MM.1S (cell line): ENCODE data around the gene GZF1.

Source experiments
- DNase-seq: peaks from one replicate; pipeline ENCODE4 v3.0.0-alpha.2; 2015
- H2AFZ ChIP-seq: fragments of 300-600 bp; sonication (generic); 2 replicates; pipeline ENCODE4 v1.6.0; 2016; ENCODE audit warnings: antibody characterized with exemption, low read length
- H3F3A ChIP-seq: fragments of 300-600 bp; sonication (generic); 2 replicates; pipeline ENCODE4 v1.6.1; 2016; ENCODE audit warnings: mild to moderate bottlenecking, antibody characterized with exemption, low read length, moderate library complexity, mixed read lengths; ENCODE audit not compliant: insufficient read depth
- H3K27ac ChIP-seq: fragments of 300-600 bp; sonication (generic); 2 replicates; pipeline ENCODE4 v1.5.1; 2016; ENCODE audit warnings: mild to moderate bottlenecking, low read length
- H3K27me3 ChIP-seq: fragments of 300-600 bp; sonication (generic); replicated peaks from 2 replicates; pipeline ENCODE4 v1.6.0; 2016; ENCODE audit warnings: low read length; ENCODE audit not compliant: insufficient read depth
- H3K36me3 ChIP-seq: fragments of 300-600 bp; sonication (generic); replicated peaks from 2 replicates; pipeline ENCODE4 v1.6.1; 2016; ENCODE audit warnings: mild to moderate bottlenecking, low read length, mixed read lengths; ENCODE audit not compliant: insufficient read depth
- H3K4me1 ChIP-seq: fragments of 300-600 bp; sonication (generic); 2 replicates; pipeline ENCODE4 v1.6.1; 2016; ENCODE audit warnings: low read length, mixed read lengths
- H3K4me2 ChIP-seq: fragments of 300-600 bp; sonication (generic); 2 replicates; pipeline ENCODE4 v1.6.0; 2016; ENCODE audit warnings: low read depth, low read length
- H3K4me3 ChIP-seq: fragments of 300-600 bp; sonication (generic); 2 replicates; pipeline ENCODE4 v1.5.1; 2016; ENCODE audit warnings: low read length, mixed read lengths
- H3K79me2 ChIP-seq: fragments of 300-600 bp; sonication (generic); 2 replicates; pipeline ENCODE4 v1.6.1; 2016; ENCODE audit warnings: mixed run types, low read length, mixed read lengths
- H3K9ac ChIP-seq: fragments of 300-600 bp; sonication (generic); 2 replicates; pipeline ENCODE4 v1.6.1; 2016; ENCODE audit warnings: low read length, mixed read lengths
- H3K9me2 ChIP-seq: fragments of 300-600 bp; sonication (generic); replicated peaks from 2 replicates; pipeline ENCODE4 v1.6.1; 2016; ENCODE audit warnings: mild to moderate bottlenecking, low read length, mixed read lengths; ENCODE audit not compliant: insufficient read depth
- H3K9me3 ChIP-seq: fragments of 300-600 bp; sonication (generic); replicated peaks from 2 replicates; pipeline ENCODE4 v1.6.1; 2016; ENCODE audit warnings: mild to moderate bottlenecking, low read length, mixed read lengths; ENCODE audit not compliant: insufficient read depth
- H4K20me1 ChIP-seq: fragments of 300-600 bp; sonication (generic); 2 replicates; pipeline ENCODE4 v1.6.1; 2016; ENCODE audit warnings: mild to moderate bottlenecking, low read length, moderate library complexity, mixed read lengths; ENCODE audit not compliant: insufficient read depth
- EZH2 ChIP-seq: fragments of 300-600 bp; sonication (generic); optimal IDR thresholded peaks from 2 replicates; pipeline ENCODE3; 2017; ENCODE audit warnings: low read depth, mild to moderate bottlenecking, antibody characterized with exemption, low read length, mixed read lengths
- EZH2phosphoT487 ChIP-seq: fragments of 300-600 bp; sonication (generic); IDR thresholded peaks from 2 replicates; pipeline ENCODE4 v1.6.1; 2018; ENCODE audit warnings: antibody characterized with exemption, low read length
- TF ChIP-seq, protein P1 (sequence below): fragments of 300-600 bp; sonication (generic); IDR thresholded peaks from 2 replicates; pipeline ENCODE4 v1.5.1; 2016; ENCODE audit warnings: antibody characterized with exemption, low read length, mixed read lengths

The GZF1 gene

DNA sequence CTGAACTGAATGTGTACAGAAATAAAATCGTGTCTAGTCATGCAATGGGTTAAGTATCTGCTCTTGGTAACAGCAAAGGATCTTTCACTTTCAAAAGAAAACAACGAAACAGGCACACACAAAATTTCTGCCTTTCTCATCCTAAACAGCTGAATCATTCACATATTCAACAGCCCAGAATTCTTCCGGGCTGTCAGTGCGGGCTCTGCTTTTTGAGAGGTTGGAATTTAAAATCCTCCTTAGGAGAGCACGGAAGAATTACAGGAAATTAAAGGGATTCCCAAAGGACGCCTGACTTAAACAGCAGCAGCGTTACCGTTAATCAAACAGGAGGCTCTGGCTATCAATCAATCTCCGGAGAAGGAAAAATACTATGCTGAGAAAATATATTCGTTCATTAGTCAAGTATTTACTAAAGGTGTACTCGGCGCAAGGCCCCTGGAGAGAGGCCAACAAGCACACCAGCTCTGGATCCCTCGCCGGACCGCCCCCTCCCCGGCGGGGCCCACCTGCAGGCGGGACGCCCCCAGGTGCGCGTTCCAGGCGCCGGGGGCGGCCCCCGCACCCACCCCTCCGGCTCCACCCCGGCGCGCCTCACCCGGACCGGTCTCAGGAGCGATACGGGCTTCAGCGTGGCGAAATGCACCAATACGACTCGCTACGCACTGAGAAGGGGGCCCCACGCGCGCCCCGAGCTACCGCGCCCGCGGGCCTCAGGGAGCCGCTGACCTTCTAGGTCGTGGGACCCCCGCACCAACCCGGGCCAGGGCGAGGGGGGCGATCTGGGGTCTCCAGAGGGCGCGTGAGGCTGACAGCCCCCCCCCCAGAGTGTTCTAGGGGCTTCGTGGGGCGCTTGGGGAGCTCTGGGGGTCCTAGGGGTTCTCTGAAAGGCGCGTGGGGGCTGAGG, 58.3 kb downstream of the GZF1 start:
- H3K4me2 ChIP-seq, result peak overlapping the region; percentile 93
- peaks cover 13% of the 10 kb centered on the region for H3F3A ChIP-seq
- peak overlapping the region; percentile 93 for H3K9ac ChIP-seq
- H3K4me1 ChIP-seq, result peaks cover 10% of the 10 kb centered on the region; the same call in 1 of the 2 replicates
- no peaks in the 10 kb centered on the region for H3K27me3 ChIP-seq
- peak; percentile 53 for DNase-seq
- peaks cover 59% of the 10 kb centered on the region for H3K79me2 ChIP-seq
- H4K20me1 ChIP-seq, result 0 out of 2 replicates have a peak, but pooled peaks cover 14% of the 10 kb centered on the region
- peak overlapping the region; percentile 80 for H3K27ac ChIP-seq
- no peaks in the 10 kb centered on the region for H3K36me3 ChIP-seq
- no peak for TF ChIP-seq EZH2phosphoT487
- no peak for TF ChIP-seq EZH2
- TF ChIP-seq, protein P1, sequence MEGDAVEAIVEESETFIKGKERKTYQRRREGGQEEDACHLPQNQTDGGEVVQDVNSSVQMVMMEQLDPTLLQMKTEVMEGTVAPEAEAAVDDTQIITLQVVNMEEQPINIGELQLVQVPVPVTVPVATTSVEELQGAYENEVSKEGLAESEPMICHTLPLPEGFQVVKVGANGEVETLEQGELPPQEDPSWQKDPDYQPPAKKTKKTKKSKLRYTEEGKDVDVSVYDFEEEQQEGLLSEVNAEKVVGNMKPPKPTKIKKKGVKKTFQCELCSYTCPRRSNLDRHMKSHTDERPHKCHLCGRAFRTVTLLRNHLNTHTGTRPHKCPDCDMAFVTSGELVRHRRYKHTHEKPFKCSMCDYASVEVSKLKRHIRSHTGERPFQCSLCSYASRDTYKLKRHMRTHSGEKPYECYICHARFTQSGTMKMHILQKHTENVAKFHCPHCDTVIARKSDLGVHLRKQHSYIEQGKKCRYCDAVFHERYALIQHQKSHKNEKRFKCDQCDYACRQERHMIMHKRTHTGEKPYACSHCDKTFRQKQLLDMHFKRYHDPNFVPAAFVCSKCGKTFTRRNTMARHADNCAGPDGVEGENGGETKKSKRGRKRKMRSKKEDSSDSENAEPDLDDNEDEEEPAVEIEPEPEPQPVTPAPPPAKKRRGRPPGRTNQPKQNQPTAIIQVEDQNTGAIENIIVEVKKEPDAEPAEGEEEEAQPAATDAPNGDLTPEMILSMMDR, result no peak
- H3K9me3 ChIP-seq, result no peaks in the 10 kb centered on the region
- H3K4me3 ChIP-seq, result peak overlapping the region; percentile 94
- peak overlapping the region; percentile 89 for H2AFZ ChIP-seq
- H3K9me2 ChIP-seq, result no peaks in the 10 kb centered on the region

DNA sequence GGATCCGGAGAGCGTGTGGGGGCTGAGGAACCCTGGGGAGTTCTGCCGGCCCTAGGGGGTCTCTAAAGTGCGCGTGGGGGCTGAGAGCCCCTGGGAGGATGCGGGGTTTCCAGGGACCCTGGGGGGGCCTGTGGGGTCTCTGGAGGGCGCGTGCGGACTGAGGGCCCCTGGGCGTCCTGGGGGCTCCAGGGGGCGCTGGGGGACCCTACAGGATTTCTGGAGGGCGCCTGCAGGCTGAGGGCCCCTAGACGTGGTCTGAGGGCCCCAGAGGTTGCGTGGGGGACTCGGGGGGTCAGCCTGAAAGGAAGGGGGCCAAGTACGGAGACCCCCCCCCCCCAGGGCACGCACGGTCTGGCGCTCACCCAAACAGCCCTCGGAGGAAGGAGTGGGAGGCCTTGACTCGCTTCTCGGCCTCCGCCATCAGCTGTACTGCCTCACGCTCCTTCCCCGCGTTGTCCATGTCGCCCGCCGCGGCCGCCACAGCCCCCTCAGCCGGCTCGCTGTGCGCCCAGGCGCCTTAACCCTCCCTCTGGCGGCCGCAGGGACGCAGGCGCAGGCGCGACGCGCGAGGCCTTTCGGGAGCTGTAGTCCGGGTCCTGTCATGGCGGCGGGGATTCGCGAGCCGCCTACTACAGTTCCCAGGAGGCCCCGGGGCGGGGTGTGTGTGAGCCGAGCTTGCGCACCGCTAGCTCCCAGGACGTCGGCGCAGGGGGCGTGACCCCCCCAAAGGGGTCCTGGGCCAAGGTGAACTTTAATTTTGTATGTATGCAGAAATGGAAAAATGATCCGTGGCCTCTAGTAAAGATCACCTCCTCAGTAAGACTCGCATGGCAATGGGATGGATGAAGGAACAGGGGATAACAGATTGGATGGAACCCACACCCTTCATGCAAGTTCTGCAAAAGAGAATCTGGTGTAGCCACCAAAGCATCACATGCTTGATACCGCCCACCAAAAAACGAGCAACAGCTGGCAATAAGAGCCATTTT, 59.3 kb downstream of the GZF1 start, which contains the start of gene NAPB:
Gene NAPB, minus strand, starts transcription at position 546 of the 989 bp plus-strand sequence. Its CDS starts 86 bp downstream, at position 460.
- Histone ChIP-seq H3K9me3 (no peaks in the 10 kb centered on the region), H3K27me3 (no peaks in the 10 kb centered on the region), H3K4me1 (peaks cover 10% of the 10 kb centered on the region; the same call in 1 of the 2 replicates), H3K9ac (peak within 1 kb of the TSS; percentile 93), H3K79me2 (peaks cover 49% of the 10 kb centered on the region), H3K4me3 (peak within 1 kb of the TSS; percentile 94), H4K20me1 (0 out of 2 replicates have a peak, but pooled peaks cover 14% of the 10 kb centered on the region), H3K36me3 (no peaks in the 10 kb centered on the region), H3K9me2 (no peaks in the 10 kb centered on the region), H3K4me2 (peak within 1 kb of the TSS; percentile 93), H3K27ac (peak within 1 kb of the TSS; percentile 80), H2AFZ (peak within 1 kb of the TSS; percentile 89), H3F3A (peaks cover 13% of the 10 kb centered on the region)
- DNase-seq, result peak; percentile 95
- TF ChIP-seq EZH2, result no peak
- TF ChIP-seq, protein P1, result peak; percentile 7; the same call in 1 of the 2 replicates
